Fibroblast of lung (primary cell): ENCODE data around the gene LAPTM5. TPM values are rescaled to one million over a fixed set of nuclear protein-coding genes. Genes with fewer than 3 reads are reported as not detected.

Experiments used
- DNase-seq, 2 donors: peaks; one replicate each; pipeline versions ENCODE4 v3.0.0 to v3.0.0-alpha.2; 2010; ENCODE audit warnings: low read depth in 2 of 2
- H2AFZ ChIP-seq: 2 replicates; pipeline ENCODE4 v1.5.1; 2012; ENCODE audit warnings: low read length, control low read depth, inconsistent platforms
- H3K27ac ChIP-seq: 2 replicates; pipeline ENCODE4 v1.5.1; 2011; ENCODE audit warnings: low read length, control low read depth; ENCODE audit not compliant: insufficient read depth
- H3K27me3 ChIP-seq: 2 replicates; pipeline ENCODE4 v1.5.1; 2011; ENCODE audit warnings: mild to moderate bottlenecking, low read length; ENCODE audit not compliant: control insufficient read depth, insufficient read depth
- H3K36me3 ChIP-seq: 2 replicates; pipeline ENCODE4 v1.5.1; 2011; ENCODE audit warnings: low read length; ENCODE audit not compliant: control insufficient read depth, insufficient read depth
- H3K4me1 ChIP-seq: 2 replicates; pipeline ENCODE4 v1.5.1; 2011; ENCODE audit warnings: low read length; ENCODE audit not compliant: control insufficient read depth, insufficient read depth; ENCODE audit errors: extremely low read depth
- H3K4me2 ChIP-seq: 2 replicates; pipeline ENCODE4 v1.5.1; 2011; ENCODE audit warnings: low read length, control low read depth; ENCODE audit not compliant: insufficient read depth; ENCODE audit errors: extremely low read depth
- H3K4me3 ChIP-seq, 4 experiments: fragments of 200-600 bp in 1 of 4; sonication (generic) in 1 of 4; replicated peaks in 1 of 4; 2 replicates each; pipeline ENCODE4 v1.5.1; 2011 to 2016; ENCODE audit warnings: low read length in 4 of 4, low read depth in 3 of 4, mild to moderate bottlenecking in 3 of 4, control low read depth in 2 of 4, inconsistent platforms in 1 of 4, mixed read lengths in 1 of 4; ENCODE audit not compliant: insufficient read depth in 1 of 4; ENCODE audit errors: control extremely low read depth in 1 of 4
- H3K79me2 ChIP-seq: 2 replicates; pipeline ENCODE4 v1.5.1; 2012; ENCODE audit warnings: mild to moderate bottlenecking, low read length, inconsistent platforms; ENCODE audit not compliant: control insufficient read depth, insufficient read depth
- H3K9ac ChIP-seq: 2 replicates; pipeline ENCODE4 v1.5.1; 2011; ENCODE audit warnings: mild to moderate bottlenecking, low read length, control low read depth; ENCODE audit not compliant: insufficient read depth
- H3K9me3 ChIP-seq: 2 replicates; pipeline ENCODE4 v1.5.1; 2012; ENCODE audit warnings: low read depth, low read length; ENCODE audit not compliant: control insufficient read depth, insufficient read depth
- H4K20me1 ChIP-seq: 2 replicates; pipeline ENCODE4 v1.5.1; 2011; ENCODE audit warnings: low read length; ENCODE audit not compliant: control insufficient read depth, insufficient read depth; ENCODE audit errors: extremely low read depth
- EZH2 ChIP-seq: IDR thresholded peaks from 2 replicates; pipeline ENCODE4 v1.5.1; 2012; ENCODE audit warnings: low read length, control low read depth, mild to moderate bottlenecking; ENCODE audit errors: missing control alignments
- polyA plus RNA-seq, 2 donors: library from polyadenylated mRNA; depleted of rRNA in 1 of 2; stranded (reverse) in 1 of 2; unstranded in 1 of 2; fragments of >200 nt; gene quantifications; 2 replicates each; pipeline ENCODE4 v1.2.1, GENCODE V29; 2011 to 2012; ENCODE audit warnings: missing spikeins in 1 of 2
- total RNA-seq: library from RNA; depleted of rRNA; stranded (reverse); fragments of >200 nt; gene quantifications from 2 replicates; pipeline ENCODE4 v1.2.1, GENCODE V29; 2014
- TF ChIP-seq, protein P1 (sequence below), 2 donors: IDR thresholded peaks in 1 of 2; conservative IDR thresholded peaks in 1 of 2; 1 replicate in 1 of 2; 2 replicates in 1 of 2; pipeline ENCODE4 v1.5.1; 2011 to 2012; ENCODE audit warnings: low read length in 2 of 2, control low read depth in 1 of 2, inconsistent platforms in 1 of 2, low read depth in 1 of 2, mild to moderate bottlenecking in 1 of 2

Gene LAPTM5
- total and polyA plus RNA-seq, 2 donors (not counting 1 experiment from before 2014, with no cell fraction given): under 0.01 to 0.32 TPM

DNA sequence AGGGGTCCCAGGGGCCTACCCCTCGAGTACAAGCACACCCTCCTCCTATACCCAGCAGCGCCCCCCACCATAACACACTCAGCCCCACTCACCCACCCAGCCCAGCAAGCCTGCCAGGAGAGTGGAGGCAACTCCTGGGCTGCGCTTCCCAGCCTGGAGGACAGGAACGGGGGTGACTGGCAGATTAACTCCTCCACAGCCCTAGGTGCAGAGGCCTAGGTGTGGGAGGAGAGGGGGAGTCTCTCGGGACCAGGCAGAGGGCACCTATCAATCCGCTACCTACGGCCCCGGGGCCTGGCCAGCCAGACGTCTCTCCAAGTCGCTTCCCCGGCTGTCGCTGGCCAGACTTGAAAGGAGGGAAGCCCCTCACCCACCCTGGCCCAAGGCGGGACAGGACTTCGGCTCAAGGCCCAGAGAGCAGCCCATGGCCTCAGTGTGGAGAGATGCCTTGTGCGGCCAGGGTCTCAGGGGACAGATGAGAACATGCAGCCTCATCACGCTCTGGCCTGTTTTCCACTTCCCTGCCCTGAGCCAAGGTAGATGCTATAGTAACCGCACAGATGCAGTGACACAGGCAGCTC is 59.1 kb downstream of the LAPTM5 start:
- no peak overlapping the region for H3K4me3 ChIP-seq
- DNase-seq: no peak
- no peak overlapping the region for H3K4me2 ChIP-seq
- H3K27ac ChIP-seq: no peak overlapping the region
- no peaks in the 10 kb centered on the region for H3K79me2 ChIP-seq
- no peaks in the 10 kb centered on the region for H3K27me3 ChIP-seq
- no peak overlapping the region for H3K9ac ChIP-seq
- H2AFZ ChIP-seq: no peak overlapping the region
- TF ChIP-seq, protein P1, sequence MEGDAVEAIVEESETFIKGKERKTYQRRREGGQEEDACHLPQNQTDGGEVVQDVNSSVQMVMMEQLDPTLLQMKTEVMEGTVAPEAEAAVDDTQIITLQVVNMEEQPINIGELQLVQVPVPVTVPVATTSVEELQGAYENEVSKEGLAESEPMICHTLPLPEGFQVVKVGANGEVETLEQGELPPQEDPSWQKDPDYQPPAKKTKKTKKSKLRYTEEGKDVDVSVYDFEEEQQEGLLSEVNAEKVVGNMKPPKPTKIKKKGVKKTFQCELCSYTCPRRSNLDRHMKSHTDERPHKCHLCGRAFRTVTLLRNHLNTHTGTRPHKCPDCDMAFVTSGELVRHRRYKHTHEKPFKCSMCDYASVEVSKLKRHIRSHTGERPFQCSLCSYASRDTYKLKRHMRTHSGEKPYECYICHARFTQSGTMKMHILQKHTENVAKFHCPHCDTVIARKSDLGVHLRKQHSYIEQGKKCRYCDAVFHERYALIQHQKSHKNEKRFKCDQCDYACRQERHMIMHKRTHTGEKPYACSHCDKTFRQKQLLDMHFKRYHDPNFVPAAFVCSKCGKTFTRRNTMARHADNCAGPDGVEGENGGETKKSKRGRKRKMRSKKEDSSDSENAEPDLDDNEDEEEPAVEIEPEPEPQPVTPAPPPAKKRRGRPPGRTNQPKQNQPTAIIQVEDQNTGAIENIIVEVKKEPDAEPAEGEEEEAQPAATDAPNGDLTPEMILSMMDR (conservative IDR thresholded peaks at IDR 0.05 in 1 of 2, IDR thresholded peaks at IDR 0.05 in 1 of 2; ENCODE audit: low read depth in 1 of 2, low read length in 2 of 2): no peak
- H4K20me1 ChIP-seq: no peaks in the 10 kb centered on the region
- H3K4me1 ChIP-seq: peaks cover 8% of the 10 kb centered on the region
- H3K36me3 ChIP-seq: no peaks in the 10 kb centered on the region
- H3K9me3 ChIP-seq: no peaks in the 10 kb centered on the region

- H3K9ac ChIP-seq: no peak overlapping the region
- peak; percentile 8 to 59 for DNase-seq
- no peaks in the 10 kb centered on the region for H4K20me1 ChIP-seq
- no peak overlapping the region for H2AFZ ChIP-seq
- no peaks in the 10 kb centered on the region for H3K36me3 ChIP-seq
- H3K4me1 ChIP-seq: peaks cover 8% of the 10 kb centered on the region
- H3K9me3 ChIP-seq: no peaks in the 10 kb centered on the region
- no peaks in the 10 kb centered on the region for H3K79me2 ChIP-seq
- H3K27me3 ChIP-seq: no peaks in the 10 kb centered on the region
- H3K4me2 ChIP-seq: no peak overlapping the region
- H3K27ac ChIP-seq: no peak overlapping the region
- H3K4me3 ChIP-seq: no peak overlapping the region
- TF ChIP-seq, protein P1 (conservative IDR thresholded peaks at IDR 0.05 in 1 of 2, IDR thresholded peaks at IDR 0.05 in 1 of 2; ENCODE audit: low read depth in 1 of 2, low read length in 2 of 2): no peak
- TF ChIP-seq EZH2: no peak
These were observed 59.8 kb downstream of the LAPTM5 start for GRCh38 chr1:30697571-30698376.

DNA sequence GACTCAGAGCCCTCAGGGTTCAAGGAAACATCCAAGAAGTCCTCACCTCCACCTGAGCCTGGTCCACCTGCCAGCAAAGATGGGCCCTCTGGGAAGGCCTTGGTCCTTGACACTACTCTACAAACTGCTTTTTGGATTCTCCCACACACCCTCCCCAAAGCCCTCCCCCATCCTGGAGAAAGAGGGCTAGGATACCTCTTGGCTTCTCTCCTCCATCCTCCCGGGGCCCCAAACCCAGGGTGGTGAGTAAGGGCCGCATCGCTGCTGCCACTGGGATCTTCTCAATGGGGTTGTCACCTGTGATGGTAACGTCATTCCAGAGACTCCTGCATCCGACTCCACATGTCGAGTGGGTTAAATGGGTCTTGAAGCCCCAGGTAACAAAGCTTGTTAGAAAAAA is 60.7 kb downstream of the LAPTM5 start:
- Histone ChIP-seq H3K4me1 (peaks cover 8% of the 10 kb centered on the region), H2AFZ (no peak overlapping the region), H3K4me3 (no peak overlapping the region), H3K9ac (no peak overlapping the region), H3K9me3 (no peaks in the 10 kb centered on the region), H3K36me3 (no peaks in the 10 kb centered on the region), H4K20me1 (no peaks in the 10 kb centered on the region), H3K27me3 (no peaks in the 10 kb centered on the region), H3K79me2 (no peaks in the 10 kb centered on the region), H3K4me2 (no peak overlapping the region), H3K27ac (no peak overlapping the region)
- TF ChIP-seq, protein P1 (conservative IDR thresholded peaks at IDR 0.05 in 1 of 2, IDR thresholded peaks at IDR 0.05 in 1 of 2; ENCODE audit: low read depth in 1 of 2, low read length in 2 of 2): no peak
- TF ChIP-seq EZH2: no peak
- DNase-seq: no peak
